A549 (cell line): ENCODE data around the gene KCNQ2. TPM values are rescaled to one million over a fixed set of nuclear protein-coding genes. Genes with fewer than 3 reads are reported as not detected.

ENCODE experiments used
- ATAC-seq, 2 experiments: fragments of 200-7000 bp in 1 of 2; fragments of >200 bp in 1 of 2; cut with Nextera tagmentation in 1 of 2; cut with Tn5 transposase in 1 of 2; 3 replicates each; pipeline versions ENCODE4 v1.8.0 to v1.9.1; 2018 to 2020; ENCODE audit warnings: mild to moderate bottlenecking in 1 of 2, moderate library complexity in 1 of 2
- CTCF ChIA-PET: fragments of 300-600 bp; sonication (Branson Sonifier 250); formaldehyde crosslinking; extraction: SDS; loops from one replicate; lab custom pipeline; 2021; ENCODE audit warnings: antibody characterized with exemption, inconsistent platforms; lab: Yijun Ruan, JAX
- POLR2A ChIA-PET: fragments of 350-600 bp; formaldehyde crosslinking; extraction: SDS; loops from one replicate; lab custom pipeline; 2021; ENCODE audit warnings: antibody characterized with exemption, inconsistent platforms; lab: Yijun Ruan, JAX
- DNase-seq, 2 experiments: peaks; one replicate each; pipeline versions ENCODE4 v3.0.0 to v3.0.0-alpha.2; 2011 to 2016; ENCODE audit warnings: low read depth in 1 of 2, low spot score in 1 of 2
- FAIRE-seq: peaks from 2 replicates; lab custom pipeline; 2011; peaks lifted over from hg19 to GRCh38; lab: Jason Lieb, UNC
- H3K27ac ChIP-seq, 2 experiments: fragments of >200 bp; sonication (Bioruptor Twin); formaldehyde crosslinking; 3 replicates each; pipeline ENCODE4 v1.5.1; 2016 to 2017
- H3K4me1 ChIP-seq: fragments of >200 bp; sonication (Bioruptor Twin); formaldehyde crosslinking; 3 replicates; pipeline ENCODE4 v1.6.1; 2016
- H3K4me2 ChIP-seq: fragments of >200 bp; sonication (Bioruptor Twin); formaldehyde crosslinking; 3 replicates; pipeline ENCODE4 v1.6.1; 2016
- H3K4me3 ChIP-seq: fragments of >200 bp; sonication (Bioruptor Twin); formaldehyde crosslinking; 3 replicates; pipeline ENCODE4 v1.5.1; 2016
- H3K9me3 ChIP-seq: fragments of >200 bp; sonication (Bioruptor Twin); formaldehyde crosslinking; 3 replicates; pipeline ENCODE4 v1.6.1; 2016
- BHLHE40 ChIP-seq: IDR thresholded peaks from 2 replicates; pipeline ENCODE4 v1.6.1; 2012; ENCODE audit warnings: low read depth, low read length, inconsistent platforms
- CHD4 ChIP-seq: fragments of 200-600 bp; sonication (generic); IDR thresholded peaks from 2 replicates; pipeline ENCODE4 v1.6.1; 2016; ENCODE audit warnings: antibody characterized with exemption, mild to moderate bottlenecking, borderline replicate concordance
- FOSB ChIP-seq: fragments of 250-450 bp; sonication (Bioruptor Pico); IDR thresholded peaks from 2 replicates; pipeline ENCODE4 v1.5.0; 2020; ENCODE audit warnings: mild to moderate bottlenecking, moderate library complexity
- FOXS1 ChIP-seq: fragments of 250-450 bp; sonication (Bioruptor Pico); IDR thresholded peaks from 2 replicates; pipeline ENCODE4 v1.5.0; 2020; ENCODE audit warnings: mild to moderate bottlenecking, moderate library complexity
- HEYL ChIP-seq: fragments of 250-450 bp; sonication (Bioruptor Pico); IDR thresholded peaks from 2 replicates; pipeline ENCODE4 v1.8.0; 2021; ENCODE audit warnings: mild to moderate bottlenecking, moderate library complexity
- HOXA7 ChIP-seq: fragments of 250-450 bp; sonication (Bioruptor Pico); IDR thresholded peaks from 2 replicates; pipeline ENCODE4 v1.5.0; 2020; ENCODE audit warnings: mild to moderate bottlenecking, moderate library complexity
- KDM5A ChIP-seq: fragments of 200-600 bp; sonication (generic); IDR thresholded peaks from 2 replicates; pipeline ENCODE4 v1.6.1; 2016; ENCODE audit warnings: antibody characterized with exemption, mild to moderate bottlenecking
- NR3C1 ChIP-seq: fragments of >200 bp; sonication (Bioruptor Twin); formaldehyde crosslinking; IDR thresholded peaks from 3 replicates; pipeline ENCODE4 v1.6.1; 2017
- PHF8 ChIP-seq: fragments of 200-600 bp; sonication (generic); IDR thresholded peaks from 2 replicates; pipeline ENCODE4 v1.6.1; 2016; ENCODE audit warnings: low read depth, mild to moderate bottlenecking, antibody characterized with exemption, moderate library complexity, borderline replicate concordance
- POLR2A ChIP-seq: IDR thresholded peaks from 2 replicates; pipeline ENCODE4 v1.6.1; 2012; ENCODE audit warnings: mild to moderate bottlenecking, low read length
- RFX5 ChIP-seq: fragments of 450-650 bp; IDR thresholded peaks from 2 replicates; pipeline ENCODE4 v1.7.1; 2014; ENCODE audit warnings: antibody characterized with exemption, mild to moderate bottlenecking, moderate library complexity
- SREBF2 ChIP-seq: fragments of 450-650 bp; IDR thresholded peaks from 2 replicates; pipeline ENCODE4 v1.6.1; 2014; ENCODE audit warnings: mild to moderate bottlenecking, moderate library complexity
- TFCP2L1 ChIP-seq: fragments of 250-450 bp; sonication (Bioruptor Pico); IDR thresholded peaks from 2 replicates; pipeline ENCODE4 v1.5.0; 2021; ENCODE audit warnings: mild to moderate bottlenecking
- ZFP36 ChIP-seq: fragments of 450-650 bp; IDR thresholded peaks from 2 replicates; pipeline ENCODE4 v1.6.1; 2014; ENCODE audit warnings: borderline replicate concordance; ENCODE audit not compliant: partially characterized antibody
- ZSCAN20 ChIP-seq: fragments of 250-450 bp; sonication (Bioruptor Pico); IDR thresholded peaks from 2 replicates; pipeline ENCODE4 v1.8.0; 2022; ENCODE audit warnings: mild to moderate bottlenecking, moderate library complexity
- WGBS: methylation state at CpG from one replicate; pipeline ENCODE4 v1.1.6; 2017; ENCODE audit errors: missing lambda C conversion rate; 5-methylcytosine and 5-hydroxymethylcytosine counted together
- polyA plus RNA-seq, 4 experiments: library from polyadenylated mRNA; depleted of rRNA in 3 of 4; stranded (reverse); fragments of >200 nt; fragmentation: RNase III in 1 of 4; extraction: RNeasy Plus Mini Kit Qiagen cat#74134 plus additional on column Dnase treatment in 1 of 4; gene quantifications; 2 replicates in 3 of 4; 3 replicates in 1 of 4; pipeline ENCODE4 v1.2.3, GENCODE V29; 2011 to 2017
- TF ChIP-seq, protein P1 (sequence below): IDR thresholded peaks from 2 replicates; pipeline ENCODE4 v1.6.1; 2012

The KCNQ2 gene
- polyA plus RNA-seq, 2 of the 4 experiments (the other 2 are of a cell fraction): 0.14 to 0.36 TPM

DNA sequence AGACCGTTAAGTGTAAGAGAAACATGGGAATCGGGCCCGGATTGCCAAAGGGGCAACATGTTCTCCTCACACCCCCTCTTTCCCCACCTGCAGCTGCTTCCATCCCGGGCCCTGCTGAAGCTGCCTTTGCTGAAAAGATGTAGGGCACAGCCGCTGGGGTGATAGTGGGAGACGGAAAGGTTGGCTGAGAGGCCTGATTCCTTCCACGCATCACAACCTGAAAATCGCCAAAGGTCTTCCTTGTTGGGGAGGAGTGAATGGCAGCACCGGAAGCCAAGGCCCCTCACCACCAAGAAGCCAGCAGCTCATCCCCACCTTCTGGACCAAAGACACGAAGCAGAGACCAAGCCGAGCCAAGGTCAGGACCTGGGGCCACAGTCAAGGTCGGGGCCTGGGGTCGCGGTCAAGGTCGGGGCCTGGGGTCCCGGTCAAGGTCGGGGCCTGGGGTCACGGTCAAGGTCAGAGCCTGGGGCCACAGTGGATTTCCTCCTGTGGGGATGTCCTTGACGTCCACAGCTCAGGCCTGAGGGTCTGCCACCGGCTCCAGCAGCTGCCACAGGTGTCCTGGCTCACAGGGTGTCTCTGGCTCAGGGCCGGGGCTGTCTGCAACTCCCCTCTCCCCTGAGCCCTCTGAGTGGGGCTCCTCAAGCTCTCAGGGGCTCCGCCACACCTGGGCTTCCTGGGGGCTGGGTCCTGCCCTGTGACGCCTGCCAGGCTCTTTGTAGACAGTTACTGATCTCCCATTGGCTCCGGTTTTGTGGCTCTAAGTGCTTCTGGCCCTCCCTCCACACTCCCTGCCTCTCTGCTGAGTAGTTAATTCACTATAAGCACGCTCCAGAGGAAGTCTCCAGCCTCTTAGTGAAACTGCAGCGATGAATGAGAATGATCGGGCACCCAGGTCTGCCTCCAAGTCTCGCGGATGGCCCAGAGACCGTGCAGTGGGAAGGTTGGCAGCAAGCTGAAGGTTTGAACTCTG is 105.8 kb downstream of the KCNQ2 start:
- TF ChIP-seq HOXA7 (CRISPR knock-in tag) (no peak), HEYL (CRISPR knock-in tag) (no peak), RFX5 (no peak), FOSB (no peak), ZFP36 (no peak), CHD4 (no peak), ZSCAN20 (CRISPR knock-in tag) (no peak)
- TF ChIP-seq, protein P1, sequence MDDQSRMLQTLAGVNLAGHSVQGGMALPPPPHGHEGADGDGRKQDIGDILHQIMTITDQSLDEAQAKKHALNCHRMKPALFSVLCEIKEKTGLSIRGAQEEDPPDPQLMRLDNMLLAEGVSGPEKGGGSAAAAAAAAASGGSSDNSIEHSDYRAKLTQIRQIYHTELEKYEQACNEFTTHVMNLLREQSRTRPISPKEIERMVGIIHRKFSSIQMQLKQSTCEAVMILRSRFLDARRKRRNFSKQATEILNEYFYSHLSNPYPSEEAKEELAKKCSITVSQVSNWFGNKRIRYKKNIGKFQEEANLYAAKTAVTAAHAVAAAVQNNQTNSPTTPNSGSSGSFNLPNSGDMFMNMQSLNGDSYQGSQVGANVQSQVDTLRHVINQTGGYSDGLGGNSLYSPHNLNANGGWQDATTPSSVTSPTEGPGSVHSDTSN: no peak
- TF ChIP-seq, all 56 proteins: peak for 0
- ATAC-seq (no peak), DNase-seq (no peak), FAIRE-seq (no peak)
- POLR2A ChIA-PET: no interaction called here
- Histone ChIP-seq H3K4me3 (no peak overlapping the region), H3K4me1 (no peaks in the 10 kb centered on the region), H3K4me2 (no peak overlapping the region), H3K9me3 (no peaks in the 10 kb centered on the region), H3K27ac (no peak overlapping the region)
- 63% methylated on average over 20 of the region's 30 CpGs for WGBS
- CTCF ChIA-PET: interaction anchor here (1.8 to 5.5 kb wide), 2 partner anchors 11 to 15 kb away, joined by 7 to 30 read pairs; no protein-coding TSS in a partner anchor

DNA sequence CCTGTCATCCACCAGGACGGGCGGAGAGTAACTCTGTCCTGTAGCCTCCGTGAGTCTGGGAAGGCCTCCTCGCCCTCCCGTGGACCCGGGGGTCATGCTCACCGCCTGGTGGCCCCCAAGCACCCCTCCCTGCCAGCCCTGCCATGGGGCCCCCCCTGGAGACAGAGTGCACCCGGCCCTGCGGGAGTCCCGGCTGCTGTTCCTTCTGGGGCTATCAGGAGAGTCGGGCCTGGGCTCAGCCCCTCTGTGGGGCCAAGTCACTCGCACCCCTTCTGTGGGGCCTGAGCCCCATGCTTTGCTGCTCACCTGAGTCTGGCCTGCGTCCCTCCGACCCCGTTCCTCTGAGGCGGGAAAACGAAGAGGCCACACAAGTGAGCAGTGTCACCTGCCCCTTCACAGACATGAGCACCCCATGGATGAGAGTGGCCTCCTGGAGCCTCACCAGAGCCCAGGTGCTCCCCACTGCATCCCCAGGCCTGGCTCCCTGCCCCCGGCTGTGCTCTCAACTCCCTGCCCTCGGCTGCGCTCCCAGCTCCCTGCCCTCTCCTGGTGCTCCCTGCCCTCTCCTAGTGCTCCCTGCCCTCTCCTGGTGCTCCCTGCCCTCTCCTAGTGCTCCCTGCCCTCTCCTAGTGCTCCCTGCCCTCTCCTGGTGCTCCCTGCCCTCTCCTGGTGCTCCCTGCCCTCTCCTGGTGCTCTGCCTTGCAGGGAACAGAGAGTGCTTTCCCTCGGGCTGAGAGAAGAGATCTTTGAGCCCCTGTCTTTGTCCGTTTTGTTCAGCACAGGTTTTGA is 106.7 kb downstream of the KCNQ2 start:
- 71% methylated on average over 12 of the region's 22 CpGs for WGBS
- no peaks in the 10 kb centered on the region for H3K9me3 ChIP-seq
- no peak overlapping the region for H3K27ac ChIP-seq
- ATAC-seq: no peak
- 0 out of 3 replicates have a peak, but pooled peaks cover 2% of the 10 kb centered on the region for H3K4me1 ChIP-seq
- CTCF ChIA-PET: interaction anchor here (5.5 kb wide), 1 partner anchor 16 kb away, joined by 30 read pairs; no protein-coding TSS in a partner anchor
- POLR2A ChIA-PET: no interaction called here
- no peak for FAIRE-seq
- no peak overlapping the region for H3K4me2 ChIP-seq
- TF ChIP-seq PHF8: no peak
- DNase-seq: no peak
- H3K4me3 ChIP-seq: no peak overlapping the region

DNA sequence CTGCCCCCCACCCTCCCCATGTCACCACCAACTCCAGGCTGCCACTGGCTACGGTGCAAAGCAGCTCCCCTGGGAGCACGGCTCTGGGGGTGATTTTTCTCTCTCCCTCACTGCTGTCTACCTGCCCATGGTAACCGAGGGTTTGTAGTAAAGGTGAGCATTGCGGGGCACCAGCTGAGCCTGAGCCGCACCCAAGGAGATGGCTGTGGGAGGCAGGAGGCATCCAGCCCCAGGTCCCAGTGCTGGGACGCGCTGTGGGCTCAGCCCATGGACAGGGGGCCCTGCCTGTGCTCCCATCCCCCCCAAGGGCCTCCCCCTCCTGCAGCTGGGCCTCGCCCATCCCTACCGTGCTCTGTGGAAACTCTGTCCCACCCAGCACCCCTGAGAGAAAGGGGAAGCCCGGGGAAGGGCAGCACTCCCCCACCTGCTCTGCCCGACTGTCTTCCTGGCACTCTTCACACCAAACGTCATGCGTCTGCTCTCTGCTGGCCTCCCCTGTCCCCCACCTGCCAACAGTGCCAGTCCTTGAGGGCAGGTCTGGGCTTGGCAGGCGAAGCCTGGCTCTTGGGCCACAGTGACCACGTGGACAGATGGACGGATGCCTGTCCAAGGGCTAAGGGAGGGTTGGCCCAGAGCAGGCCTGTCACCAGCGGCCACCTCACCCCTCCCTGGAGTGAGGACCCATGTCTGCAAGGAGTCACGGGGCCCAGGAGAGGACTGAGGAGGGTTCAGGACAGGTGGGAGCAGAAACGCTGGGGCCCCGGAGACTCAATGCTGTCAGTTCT is 107.5 kb downstream of the KCNQ2 start:
- H3K4me3 ChIP-seq: no peak overlapping the region
- H3K4me1 ChIP-seq: 0 out of 3 replicates have a peak, but pooled peaks cover 4% of the 10 kb centered on the region
- CTCF ChIA-PET: interaction anchor here (2.0 to 2.3 kb wide), 2 partner anchors 56 to 141 kb away, joined by 6 to 8 read pairs; no protein-coding TSS in a partner anchor
- FAIRE-seq: no peak
- no peak for DNase-seq
- H3K27ac ChIP-seq: no peak overlapping the region
- H3K9me3 ChIP-seq: no peaks in the 10 kb centered on the region
- 61% methylated on average over 8 of the region's 20 CpGs for WGBS
- ATAC-seq: no peak
- no peak overlapping the region for H3K4me2 ChIP-seq
- POLR2A ChIA-PET: no interaction called here
- TF ChIP-seq NR3C1: no peak
- no peak for TF ChIP-seq KDM5A
- no peak for TF ChIP-seq POLR2A
- TF ChIP-seq SREBF2: no peak
- TF ChIP-seq BHLHE40: no peak
- TF ChIP-seq TFCP2L1 (CRISPR knock-in tag): no peak
- TF ChIP-seq FOSB: no peak
- no peak for TF ChIP-seq FOXS1 (CRISPR knock-in tag)
